HFFc6 (cell line): ENCODE results near the gene CDH24. TPM values are rescaled to one million over a fixed set of nuclear protein-coding genes. Genes with fewer than 3 reads are reported as not detected.

ENCODE experiments used
- DNase-seq: peaks from one replicate; pipeline ENCODE4 v3.0.0-alpha.2; 2018
- H3K27ac Mint-ChIP-seq: 2 replicates; pipeline ENCODE4 v1.8.0; 2020; ENCODE audit warnings: mild to moderate bottlenecking, mixed read lengths
- H3K27me3 Mint-ChIP-seq: 2 replicates; pipeline ENCODE4 v1.8.0; 2021; ENCODE audit warnings: mild to moderate bottlenecking, moderate library complexity, mixed read lengths; ENCODE audit not compliant: insufficient read depth
- H3K36me3 Mint-ChIP-seq: 2 replicates; pipeline ENCODE4 v1.8.0; 2021; ENCODE audit warnings: low read depth, mixed read lengths
- H3K4me1 Mint-ChIP-seq: 2 replicates; pipeline ENCODE4 v1.8.0; 2020; ENCODE audit warnings: low read depth, mixed read lengths
- H3K4me3 Mint-ChIP-seq: 2 replicates; pipeline ENCODE4 v1.8.0; 2020; ENCODE audit warnings: mild to moderate bottlenecking, moderate library complexity, mixed read lengths
- H3K9me3 Mint-ChIP-seq: 2 replicates; pipeline ENCODE4 v1.8.0; 2020; ENCODE audit warnings: mild to moderate bottlenecking, mixed read lengths
- total RNA-seq, 6 experiments: library from RNA; stranded (reverse); fragmentation: NEBNext Ultra II Directional; extraction: Animal tissue kit (Norgen Biotek cat#: 25700); gene quantifications; 2 replicates in 1 of 6; 3 replicates in 5 of 6; pipeline ENCODE4 v1.2.3, GENCODE V29; 2021
- TF ChIP-seq, protein P1 (sequence below): fragments of 200-600 bp; sonication (generic); IDR thresholded peaks from 2 replicates; pipeline ENCODE4 v1.5.0; 2021; ENCODE audit warnings: antibody characterized with exemption, mild to moderate bottlenecking

The CDH24 gene
- total RNA-seq, 6 experiments from 2014 or later = 6.4 to 11.2 (median 8.3) TPM

DNA sequence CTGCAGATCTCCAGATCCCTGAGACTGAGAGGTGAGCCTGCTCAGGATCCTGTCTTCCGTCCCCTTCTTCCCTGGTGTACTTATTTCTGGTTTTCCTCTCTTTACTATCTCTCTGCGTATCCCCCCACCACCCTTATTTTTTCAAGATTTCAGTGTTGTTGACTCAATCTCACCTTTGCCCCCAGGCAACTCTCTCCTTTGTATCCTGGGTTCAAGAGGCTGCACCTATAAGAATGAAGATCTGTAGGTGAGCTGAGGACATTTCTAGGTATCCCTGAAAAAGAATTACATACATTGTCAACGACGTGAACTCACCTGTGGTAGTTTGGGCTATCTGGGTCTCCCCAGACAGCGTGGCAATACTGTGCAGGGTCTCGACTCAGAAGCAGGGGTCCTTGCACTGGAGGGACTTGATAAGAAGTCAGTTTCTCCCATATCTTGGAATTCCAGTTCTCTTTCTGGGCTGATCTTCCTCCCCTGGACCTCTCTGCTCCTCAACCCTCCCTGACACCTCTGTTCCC lies 46.8 kb upstream of the CDH24 start:
- Mint-ChIP-seq H3K36me3 (peaks cover 2% of the 10 kb centered on the region; the same call in 1 of the 2 replicates), H3K9me3 (no peaks in the 10 kb centered on the region), H3K27me3 (no peaks in the 10 kb centered on the region; the same call in 1 of the 2 replicates), H3K4me3 (no peak overlapping the region), H3K27ac (no peak overlapping the region), H3K4me1 (peaks cover 13% of the 10 kb centered on the region)
- no peak for DNase-seq
- TF ChIP-seq, protein P1, sequence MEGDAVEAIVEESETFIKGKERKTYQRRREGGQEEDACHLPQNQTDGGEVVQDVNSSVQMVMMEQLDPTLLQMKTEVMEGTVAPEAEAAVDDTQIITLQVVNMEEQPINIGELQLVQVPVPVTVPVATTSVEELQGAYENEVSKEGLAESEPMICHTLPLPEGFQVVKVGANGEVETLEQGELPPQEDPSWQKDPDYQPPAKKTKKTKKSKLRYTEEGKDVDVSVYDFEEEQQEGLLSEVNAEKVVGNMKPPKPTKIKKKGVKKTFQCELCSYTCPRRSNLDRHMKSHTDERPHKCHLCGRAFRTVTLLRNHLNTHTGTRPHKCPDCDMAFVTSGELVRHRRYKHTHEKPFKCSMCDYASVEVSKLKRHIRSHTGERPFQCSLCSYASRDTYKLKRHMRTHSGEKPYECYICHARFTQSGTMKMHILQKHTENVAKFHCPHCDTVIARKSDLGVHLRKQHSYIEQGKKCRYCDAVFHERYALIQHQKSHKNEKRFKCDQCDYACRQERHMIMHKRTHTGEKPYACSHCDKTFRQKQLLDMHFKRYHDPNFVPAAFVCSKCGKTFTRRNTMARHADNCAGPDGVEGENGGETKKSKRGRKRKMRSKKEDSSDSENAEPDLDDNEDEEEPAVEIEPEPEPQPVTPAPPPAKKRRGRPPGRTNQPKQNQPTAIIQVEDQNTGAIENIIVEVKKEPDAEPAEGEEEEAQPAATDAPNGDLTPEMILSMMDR = no peak

DNA sequence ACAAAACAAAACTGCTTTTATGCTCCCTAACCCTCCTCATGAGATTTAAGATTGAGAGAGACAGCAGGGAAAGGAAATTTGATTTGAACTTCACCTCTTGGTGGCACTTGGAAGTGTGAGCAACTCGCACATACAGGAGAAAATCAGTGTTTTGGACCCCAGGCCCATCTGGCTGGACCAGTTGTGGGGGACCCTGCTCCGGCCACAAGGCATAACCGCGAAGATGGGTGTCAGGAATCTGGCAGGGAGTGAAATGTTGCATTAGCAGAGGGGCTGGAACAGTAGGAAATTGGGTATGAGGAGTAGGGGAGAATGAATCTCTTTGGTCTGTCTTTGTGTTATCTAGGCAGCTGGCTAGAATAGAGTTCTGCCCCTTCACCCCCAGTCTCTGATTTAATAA lies 46.3 kb upstream of the CDH24 start:
- Mint-ChIP-seq H3K36me3 (peaks cover 4% of the 10 kb centered on the region; the same call in 1 of the 2 replicates), H3K4me1 (peaks cover 13% of the 10 kb centered on the region), H3K4me3 (no peak overlapping the region), H3K9me3 (no peaks in the 10 kb centered on the region), H3K27ac (no peak overlapping the region), H3K27me3 (no peaks in the 10 kb centered on the region; the same call in 1 of the 2 replicates)
- DNase-seq = no peak
- TF ChIP-seq, protein P1 = no peak

DNA sequence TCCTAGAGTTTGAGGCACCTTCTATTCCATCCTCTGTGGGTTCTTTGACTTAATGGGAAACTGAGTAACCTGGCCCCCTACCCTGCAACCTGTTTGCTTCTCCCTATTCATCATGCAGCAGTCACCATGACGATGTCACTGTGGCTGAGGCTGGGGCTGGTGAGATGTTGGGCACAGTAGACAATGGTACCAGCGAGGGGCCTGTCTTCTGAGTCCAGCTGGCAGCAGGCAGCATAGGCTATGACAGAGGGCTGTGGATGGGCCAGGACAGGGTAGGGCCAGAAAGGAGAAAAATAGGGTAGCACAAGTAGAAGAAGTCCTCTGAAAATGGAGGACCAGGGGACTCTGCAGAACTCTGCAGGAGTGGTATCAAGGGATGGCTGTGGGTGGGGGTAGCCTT lies 45.5 kb upstream of the CDH24 start:
- Mint-ChIP-seq H3K27ac (no peak overlapping the region), H3K27me3 (no peaks in the 10 kb centered on the region; the same call in 1 of the 2 replicates), H3K4me3 (no peak overlapping the region), H3K9me3 (no peaks in the 10 kb centered on the region), H3K36me3 (peaks cover 4% of the 10 kb centered on the region; the same call in 1 of the 2 replicates), H3K4me1 (peaks cover 14% of the 10 kb centered on the region)
- TF ChIP-seq, protein P1 = no peak
- DNase-seq = no peak

DNA sequence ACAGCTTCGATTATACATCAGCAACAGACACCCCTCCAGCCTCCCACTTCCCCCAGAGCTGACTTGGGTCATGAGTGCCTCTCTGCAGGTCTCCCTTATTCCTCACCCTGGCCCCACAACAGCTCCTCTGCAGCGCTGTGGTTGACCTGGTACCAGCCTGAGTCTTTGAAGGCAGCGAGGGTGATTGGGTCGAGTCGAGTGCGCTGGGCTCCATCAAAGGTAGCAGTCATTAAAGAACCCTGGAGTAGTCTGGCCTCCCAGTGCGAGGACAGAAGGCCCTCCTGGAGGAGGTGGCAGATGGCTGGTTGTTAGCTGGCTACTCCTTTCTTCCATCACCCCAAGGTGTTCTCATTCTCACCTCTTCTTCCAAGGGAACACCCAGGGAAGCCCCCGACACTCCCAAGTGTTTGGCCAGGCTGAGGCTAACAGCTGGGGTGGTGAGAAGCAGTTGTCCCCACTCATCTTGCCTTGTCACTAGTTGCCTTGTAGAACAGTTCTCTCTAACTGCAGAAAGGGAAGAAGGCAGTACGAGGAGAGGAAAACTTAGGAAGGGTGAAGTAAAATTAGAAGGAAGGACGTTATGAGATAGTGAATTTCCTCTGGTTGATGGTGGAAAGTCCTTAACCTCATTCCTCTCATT lies 44.8 kb upstream of the CDH24 start:
- H3K27me3 Mint-ChIP-seq = no peaks in the 10 kb centered on the region; the same call in 1 of the 2 replicates
- peaks cover 21% of the 10 kb centered on the region for H3K4me1 Mint-ChIP-seq
- TF ChIP-seq, protein P1 = no peak
- no peak overlapping the region for H3K4me3 Mint-ChIP-seq
- H3K9me3 Mint-ChIP-seq = no peaks in the 10 kb centered on the region
- H3K27ac Mint-ChIP-seq = no peak overlapping the region
- DNase-seq = no peak
- peaks cover 4% of the 10 kb centered on the region; the same call in 1 of the 2 replicates for H3K36me3 Mint-ChIP-seq

DNA sequence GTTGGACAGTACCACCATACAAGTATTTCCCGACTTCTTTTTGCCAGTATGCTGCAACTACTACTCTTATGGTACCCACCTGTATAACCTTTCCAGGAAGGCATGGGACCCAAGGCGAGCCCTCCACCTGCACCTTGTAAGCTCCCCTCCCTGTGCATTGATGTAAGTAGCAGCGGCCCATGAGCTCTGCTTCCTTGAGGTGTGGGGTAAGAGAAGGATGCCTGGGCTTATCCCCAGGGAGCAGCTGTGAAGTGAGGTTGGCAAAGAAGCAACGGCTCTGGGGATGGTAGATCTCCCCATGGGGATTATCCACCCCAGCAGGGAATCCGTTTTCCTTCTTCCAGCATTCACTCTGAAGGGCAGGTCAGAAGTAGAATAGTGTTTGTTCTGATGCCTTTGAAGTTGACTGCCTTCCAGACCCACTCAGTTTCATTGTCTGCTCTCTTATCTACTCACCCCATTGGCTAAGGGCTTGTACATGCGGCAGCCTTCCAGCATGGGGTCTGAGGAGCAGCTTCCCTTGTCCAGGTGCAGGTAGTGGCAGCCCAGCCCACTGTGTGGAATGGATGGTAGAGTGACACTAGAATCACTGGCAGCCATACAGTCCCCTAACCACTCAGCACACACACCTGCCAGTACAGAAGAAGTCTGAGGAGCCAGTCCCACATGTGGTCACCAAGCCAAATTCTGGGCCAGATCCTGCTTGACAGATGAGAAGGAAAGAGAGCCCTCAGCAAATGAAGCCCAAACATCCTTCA lies 44.1 kb upstream of the CDH24 start:
- TF ChIP-seq, protein P1 = no peak
- no peak for DNase-seq
- peaks cover 28% of the 10 kb centered on the region for H3K4me1 Mint-ChIP-seq
- no peaks in the 10 kb centered on the region for H3K9me3 Mint-ChIP-seq
- H3K27ac Mint-ChIP-seq = no peak overlapping the region
- H3K4me3 Mint-ChIP-seq = no peak overlapping the region
- peaks cover 4% of the 10 kb centered on the region; the same call in 1 of the 2 replicates for H3K36me3 Mint-ChIP-seq
- H3K27me3 Mint-ChIP-seq = no peaks in the 10 kb centered on the region; the same call in 1 of the 2 replicates
